ENCODE data around the gene CEP41. TPM values are rescaled to one million over a fixed set of nuclear protein-coding genes. Genes with fewer than 3 reads are reported as not detected.

The CEP41 gene
- polyA plus RNA-seq, 1 donor from 2014 or later = 47.0 TPM

DNA sequence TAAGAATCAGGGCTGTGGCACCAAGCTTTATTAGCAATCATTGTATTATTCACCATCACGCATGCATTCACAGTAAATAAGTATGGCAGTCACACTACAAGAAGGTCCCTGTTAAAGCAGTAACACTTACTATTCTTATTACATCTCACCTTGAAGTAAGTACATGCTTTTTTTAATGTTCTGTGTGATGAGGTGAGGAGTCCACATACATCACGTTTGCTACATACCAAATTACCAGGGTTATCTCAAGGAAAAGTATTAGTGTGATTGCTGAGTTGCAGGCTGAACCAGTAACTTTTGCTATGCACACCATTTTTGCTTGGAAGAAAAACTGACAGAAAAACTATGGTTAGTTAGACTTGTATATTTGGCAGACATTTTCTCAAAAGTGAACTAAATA lies 35.8 kb downstream of the CEP41 start:
- H4K20me1 ChIP-seq (ENCODE audit: insufficient read depth) = no peaks in the 10 kb centered on the region
- no peak overlapping the region for H2AFZ ChIP-seq (ENCODE audit: low read depth, low read length)
- H3F3A ChIP-seq (ENCODE audit: insufficient read depth, low read length, poor library complexity, severe bottlenecking) = peaks cover 7% of the 10 kb centered on the region
- TF ChIP-seq SMC3 (conservative IDR thresholded peaks at IDR 0.05; ENCODE audit: poor library complexity) (no peak), RAD21 (conservative IDR thresholded peaks at IDR 0.05) (no peak), EZH2 (IDR thresholded peaks at IDR 0.05; ENCODE audit: borderline replicate concordance, insufficient read depth, low read length, poor library complexity, severe bottlenecking) (no peak)
- TF ChIP-seq, protein P1, sequence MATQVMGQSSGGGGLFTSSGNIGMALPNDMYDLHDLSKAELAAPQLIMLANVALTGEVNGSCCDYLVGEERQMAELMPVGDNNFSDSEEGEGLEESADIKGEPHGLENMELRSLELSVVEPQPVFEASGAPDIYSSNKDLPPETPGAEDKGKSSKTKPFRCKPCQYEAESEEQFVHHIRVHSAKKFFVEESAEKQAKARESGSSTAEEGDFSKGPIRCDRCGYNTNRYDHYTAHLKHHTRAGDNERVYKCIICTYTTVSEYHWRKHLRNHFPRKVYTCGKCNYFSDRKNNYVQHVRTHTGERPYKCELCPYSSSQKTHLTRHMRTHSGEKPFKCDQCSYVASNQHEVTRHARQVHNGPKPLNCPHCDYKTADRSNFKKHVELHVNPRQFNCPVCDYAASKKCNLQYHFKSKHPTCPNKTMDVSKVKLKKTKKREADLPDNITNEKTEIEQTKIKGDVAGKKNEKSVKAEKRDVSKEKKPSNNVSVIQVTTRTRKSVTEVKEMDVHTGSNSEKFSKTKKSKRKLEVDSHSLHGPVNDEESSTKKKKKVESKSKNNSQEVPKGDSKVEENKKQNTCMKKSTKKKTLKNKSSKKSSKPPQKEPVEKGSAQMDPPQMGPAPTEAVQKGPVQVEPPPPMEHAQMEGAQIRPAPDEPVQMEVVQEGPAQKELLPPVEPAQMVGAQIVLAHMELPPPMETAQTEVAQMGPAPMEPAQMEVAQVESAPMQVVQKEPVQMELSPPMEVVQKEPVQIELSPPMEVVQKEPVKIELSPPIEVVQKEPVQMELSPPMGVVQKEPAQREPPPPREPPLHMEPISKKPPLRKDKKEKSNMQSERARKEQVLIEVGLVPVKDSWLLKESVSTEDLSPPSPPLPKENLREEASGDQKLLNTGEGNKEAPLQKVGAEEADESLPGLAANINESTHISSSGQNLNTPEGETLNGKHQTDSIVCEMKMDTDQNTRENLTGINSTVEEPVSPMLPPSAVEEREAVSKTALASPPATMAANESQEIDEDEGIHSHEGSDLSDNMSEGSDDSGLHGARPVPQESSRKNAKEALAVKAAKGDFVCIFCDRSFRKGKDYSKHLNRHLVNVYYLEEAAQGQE (IDR thresholded peaks at IDR 0.05; ENCODE audit: borderline replicate concordance) = no peak
- TF ChIP-seq, protein P2, sequence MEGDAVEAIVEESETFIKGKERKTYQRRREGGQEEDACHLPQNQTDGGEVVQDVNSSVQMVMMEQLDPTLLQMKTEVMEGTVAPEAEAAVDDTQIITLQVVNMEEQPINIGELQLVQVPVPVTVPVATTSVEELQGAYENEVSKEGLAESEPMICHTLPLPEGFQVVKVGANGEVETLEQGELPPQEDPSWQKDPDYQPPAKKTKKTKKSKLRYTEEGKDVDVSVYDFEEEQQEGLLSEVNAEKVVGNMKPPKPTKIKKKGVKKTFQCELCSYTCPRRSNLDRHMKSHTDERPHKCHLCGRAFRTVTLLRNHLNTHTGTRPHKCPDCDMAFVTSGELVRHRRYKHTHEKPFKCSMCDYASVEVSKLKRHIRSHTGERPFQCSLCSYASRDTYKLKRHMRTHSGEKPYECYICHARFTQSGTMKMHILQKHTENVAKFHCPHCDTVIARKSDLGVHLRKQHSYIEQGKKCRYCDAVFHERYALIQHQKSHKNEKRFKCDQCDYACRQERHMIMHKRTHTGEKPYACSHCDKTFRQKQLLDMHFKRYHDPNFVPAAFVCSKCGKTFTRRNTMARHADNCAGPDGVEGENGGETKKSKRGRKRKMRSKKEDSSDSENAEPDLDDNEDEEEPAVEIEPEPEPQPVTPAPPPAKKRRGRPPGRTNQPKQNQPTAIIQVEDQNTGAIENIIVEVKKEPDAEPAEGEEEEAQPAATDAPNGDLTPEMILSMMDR (IDR thresholded peaks at IDR 0.05; ENCODE audit: poor library complexity, severe bottlenecking) = no peak
- H3K27me3 ChIP-seq (ENCODE audit: insufficient read depth, low read depth, low read length) = no peaks in the 10 kb centered on the region
- H3K9ac ChIP-seq (ENCODE audit: low read length) = no peak overlapping the region
- no peaks in the 10 kb centered on the region for H3K9me2 ChIP-seq (ENCODE audit: insufficient read depth, low read length)
- no peak overlapping the region for H3K4me3 ChIP-seq (ENCODE audit: low read length)
- H3K27ac ChIP-seq (ENCODE audit: low read length) = no peak overlapping the region
- no peak overlapping the region for H3K4me2 ChIP-seq (ENCODE audit: low read length)
- H3K36me3 ChIP-seq (ENCODE audit: insufficient read depth, low read length) = peaks cover 19% of the 10 kb centered on the region
- no peaks in the 10 kb centered on the region for H3K79me2 ChIP-seq (replicated peaks; ENCODE audit: insufficient read depth, low read length)
- no peaks in the 10 kb centered on the region for H3K9me3 ChIP-seq (ENCODE audit: low read length)

DNA sequence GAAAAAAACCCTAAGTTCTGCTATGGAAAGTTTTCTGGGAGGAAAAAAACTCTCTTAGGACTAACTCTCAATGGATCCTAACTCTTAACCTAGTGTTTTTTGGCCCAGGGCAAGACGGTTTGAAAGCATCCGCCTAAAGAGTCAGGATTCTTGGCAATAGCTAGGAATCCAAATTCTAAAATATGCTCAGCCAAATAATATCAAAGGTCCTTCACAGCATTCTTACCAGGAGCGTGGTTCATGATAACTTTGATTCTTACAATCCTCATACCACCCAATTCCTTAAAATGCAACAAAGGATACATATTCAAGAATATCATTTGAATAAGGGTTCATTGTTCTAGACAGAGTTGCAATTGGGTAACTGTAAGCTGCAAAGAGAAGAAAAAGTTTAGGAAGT lies 39.2 kb downstream of the CEP41 start:
- no peaks in the 10 kb centered on the region for H3K79me2 ChIP-seq (replicated peaks; ENCODE audit: insufficient read depth, low read length)
- H3K4me3 ChIP-seq (ENCODE audit: low read length) = no peak overlapping the region
- H2AFZ ChIP-seq (ENCODE audit: low read depth, low read length) = no peak overlapping the region
- H3K27me3 ChIP-seq (ENCODE audit: insufficient read depth, low read depth, low read length) = no peaks in the 10 kb centered on the region
- H4K20me1 ChIP-seq (ENCODE audit: insufficient read depth) = no peaks in the 10 kb centered on the region
- no peak overlapping the region for H3K27ac ChIP-seq (ENCODE audit: low read length)
- H3K9me2 ChIP-seq (ENCODE audit: insufficient read depth, low read length) = no peaks in the 10 kb centered on the region
- H3K36me3 ChIP-seq (ENCODE audit: insufficient read depth, low read length) = peaks cover 20% of the 10 kb centered on the region
- no peak for TF ChIP-seq EP300 (conservative IDR thresholded peaks at IDR 0.05; ENCODE audit: poor library complexity, severe bottlenecking)
- no peak for TF ChIP-seq SMC3 (conservative IDR thresholded peaks at IDR 0.05; ENCODE audit: poor library complexity)
- no peak for TF ChIP-seq EZH2 (IDR thresholded peaks at IDR 0.05; ENCODE audit: borderline replicate concordance, insufficient read depth, low read length, poor library complexity, severe bottlenecking)
- no peak for TF ChIP-seq POLR2AphosphoS5 (IDR thresholded peaks at IDR 0.05)
- TF ChIP-seq, protein P2 (IDR thresholded peaks at IDR 0.05; ENCODE audit: poor library complexity, severe bottlenecking) = no peak
- TF ChIP-seq RAD21 (conservative IDR thresholded peaks at IDR 0.05) = no peak
- TF ChIP-seq MXI1 (conservative IDR thresholded peaks at IDR 0.05; ENCODE audit: poor library complexity, severe bottlenecking) = no peak
- TF ChIP-seq TAF1 (IDR thresholded peaks at IDR 0.05; ENCODE audit: low read depth) = no peak
- TF ChIP-seq, protein P1 (IDR thresholded peaks at IDR 0.05; ENCODE audit: borderline replicate concordance) = no peak
- H3K4me2 ChIP-seq (ENCODE audit: low read length) = no peak overlapping the region
- no peak overlapping the region for H3K9ac ChIP-seq (ENCODE audit: low read length)
- no peaks in the 10 kb centered on the region for H3F3A ChIP-seq (ENCODE audit: insufficient read depth, low read length, poor library complexity, severe bottlenecking)
- no peaks in the 10 kb centered on the region for H3K9me3 ChIP-seq (ENCODE audit: low read length)

All from neural cell (in vitro differentiated cells).